Measurements from ENCODE around the gene ATP5PD.
"Not testable (repeated sequence)": the region's sequence is repeated elsewhere in the genome, so short reads cannot be mapped to it uniquely, and the experiment has no call there.

The ATP5PD gene

DNA sequence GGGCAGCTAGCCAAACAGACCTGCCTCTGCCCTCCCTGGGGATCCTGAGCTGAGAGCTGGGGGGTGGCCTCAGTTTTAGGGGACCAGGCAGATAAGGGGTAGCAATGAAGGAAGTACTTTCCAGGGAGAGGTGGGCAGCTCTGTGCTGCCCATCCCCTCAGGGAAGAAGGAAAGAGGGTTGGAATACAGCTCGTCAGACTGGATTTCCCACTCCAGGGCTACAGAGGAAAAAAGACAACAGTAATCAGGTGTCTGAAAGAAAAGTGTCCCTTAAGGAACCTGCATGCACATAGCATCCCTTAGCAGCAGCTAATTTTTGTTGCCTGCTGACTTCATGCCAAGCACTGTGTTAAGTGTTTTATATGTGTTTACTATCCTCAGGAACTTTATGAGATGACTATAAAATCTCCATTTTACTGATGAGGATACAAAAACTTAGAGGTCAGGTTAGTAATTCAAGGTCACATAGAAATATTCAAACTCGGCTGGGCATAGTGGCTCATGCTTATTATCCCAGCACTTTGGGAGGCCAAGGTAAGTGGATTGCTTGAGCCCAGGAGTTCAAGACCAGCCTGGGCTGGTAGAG lies 37.5 kb downstream of the ATP5PD start:
- H4K20me1 ChIP-seq (ENCODE audit: insufficient read depth, low read length), result no peaks in the 10 kb centered on the region
- H3K9me3 ChIP-seq (ENCODE audit: low read length), result no peaks in the 10 kb centered on the region
- no peak overlapping the region for H3K9ac ChIP-seq (ENCODE audit: low read length)
- no peak overlapping the region for H2AFZ ChIP-seq (ENCODE audit: low read length)
- no peaks in the 10 kb centered on the region for H3F3A ChIP-seq (ENCODE audit: insufficient read depth, low read length)
- H3K4me3 ChIP-seq (ENCODE audit: low read depth, low read length, poor library complexity, severe bottlenecking), result no peak overlapping the region
- no peak overlapping the region for H3K27ac ChIP-seq (ENCODE audit: low read depth, low read length, poor library complexity, severe bottlenecking)
- no peaks in the 10 kb centered on the region for H3K9me2 ChIP-seq (ENCODE audit: low read depth, low read length)
- H3K27me3 ChIP-seq (ENCODE audit: insufficient read depth, low read length), result no peaks in the 10 kb centered on the region
- no peak overlapping the region for H3K4me2 ChIP-seq (ENCODE audit: low read length)
- H3K79me2 ChIP-seq (ENCODE audit: insufficient read depth, low read length), result peaks cover 8% of the 10 kb centered on the region; the same call in 1 of the 2 replicates
- no peaks in the 10 kb centered on the region for H3K36me3 ChIP-seq (ENCODE audit: insufficient read depth, low read length)
- H3K4me1 ChIP-seq (ENCODE audit: insufficient read depth, low read length, severe bottlenecking), result peaks cover 20% of the 10 kb centered on the region
- TF ChIP-seq, protein P1, sequence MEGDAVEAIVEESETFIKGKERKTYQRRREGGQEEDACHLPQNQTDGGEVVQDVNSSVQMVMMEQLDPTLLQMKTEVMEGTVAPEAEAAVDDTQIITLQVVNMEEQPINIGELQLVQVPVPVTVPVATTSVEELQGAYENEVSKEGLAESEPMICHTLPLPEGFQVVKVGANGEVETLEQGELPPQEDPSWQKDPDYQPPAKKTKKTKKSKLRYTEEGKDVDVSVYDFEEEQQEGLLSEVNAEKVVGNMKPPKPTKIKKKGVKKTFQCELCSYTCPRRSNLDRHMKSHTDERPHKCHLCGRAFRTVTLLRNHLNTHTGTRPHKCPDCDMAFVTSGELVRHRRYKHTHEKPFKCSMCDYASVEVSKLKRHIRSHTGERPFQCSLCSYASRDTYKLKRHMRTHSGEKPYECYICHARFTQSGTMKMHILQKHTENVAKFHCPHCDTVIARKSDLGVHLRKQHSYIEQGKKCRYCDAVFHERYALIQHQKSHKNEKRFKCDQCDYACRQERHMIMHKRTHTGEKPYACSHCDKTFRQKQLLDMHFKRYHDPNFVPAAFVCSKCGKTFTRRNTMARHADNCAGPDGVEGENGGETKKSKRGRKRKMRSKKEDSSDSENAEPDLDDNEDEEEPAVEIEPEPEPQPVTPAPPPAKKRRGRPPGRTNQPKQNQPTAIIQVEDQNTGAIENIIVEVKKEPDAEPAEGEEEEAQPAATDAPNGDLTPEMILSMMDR (IDR thresholded peaks at IDR 0.05; ENCODE audit: low read length), result no peak
- no peak for TF ChIP-seq EZH2 (IDR thresholded peaks at IDR 0.05; ENCODE audit: borderline replicate concordance, low read length)

DNA sequence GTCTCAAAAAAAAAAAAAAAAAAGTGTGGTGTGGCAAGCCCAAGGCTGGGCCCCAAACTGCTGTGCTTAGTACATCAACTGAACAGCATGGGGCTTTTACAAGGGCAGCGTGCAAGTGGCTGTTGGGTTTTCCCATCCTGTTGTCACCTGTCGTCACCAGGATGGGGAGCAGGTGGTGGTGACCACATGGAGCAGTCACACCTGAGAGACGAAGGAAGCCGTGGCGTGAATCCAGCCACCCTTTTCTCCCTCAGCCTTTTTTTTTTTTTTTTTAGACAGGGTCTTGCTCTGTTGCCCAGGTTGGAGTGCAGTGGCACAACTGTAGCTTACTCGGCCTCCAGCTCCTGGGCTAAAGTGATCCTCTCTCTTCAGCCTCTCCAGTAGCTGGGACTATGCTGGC lies 38.4 kb downstream of the ATP5PD start:
- H3F3A ChIP-seq (ENCODE audit: insufficient read depth, low read length), result no peaks in the 10 kb centered on the region
- no peak overlapping the region for H3K4me3 ChIP-seq (ENCODE audit: low read depth, low read length, poor library complexity, severe bottlenecking)
- peaks cover 13% of the 10 kb centered on the region for H3K4me1 ChIP-seq (ENCODE audit: insufficient read depth, low read length, severe bottlenecking)
- H4K20me1 ChIP-seq (ENCODE audit: insufficient read depth, low read length), result no peaks in the 10 kb centered on the region
- H3K9me3 ChIP-seq (ENCODE audit: low read length), result no peaks in the 10 kb centered on the region
- H3K27me3 ChIP-seq (ENCODE audit: insufficient read depth, low read length), result no peaks in the 10 kb centered on the region
- H3K9me2 ChIP-seq (ENCODE audit: low read depth, low read length), result no peaks in the 10 kb centered on the region
- H2AFZ ChIP-seq (ENCODE audit: low read length), result no peak overlapping the region
- no peak overlapping the region for H3K9ac ChIP-seq (ENCODE audit: low read length)
- H3K27ac ChIP-seq (ENCODE audit: low read depth, low read length, poor library complexity, severe bottlenecking), result no peak overlapping the region
- H3K36me3 ChIP-seq (ENCODE audit: insufficient read depth, low read length), result no peaks in the 10 kb centered on the region
- H3K4me2 ChIP-seq (ENCODE audit: low read length), result no peak overlapping the region
- peaks cover 4% of the 10 kb centered on the region; the same call in 1 of the 2 replicates for H3K79me2 ChIP-seq (ENCODE audit: insufficient read depth, low read length)
- TF ChIP-seq EZH2 (IDR thresholded peaks at IDR 0.05; ENCODE audit: borderline replicate concordance, low read length), result no peak
- TF ChIP-seq, protein P1 (IDR thresholded peaks at IDR 0.05; ENCODE audit: low read length), result no peak

DNA sequence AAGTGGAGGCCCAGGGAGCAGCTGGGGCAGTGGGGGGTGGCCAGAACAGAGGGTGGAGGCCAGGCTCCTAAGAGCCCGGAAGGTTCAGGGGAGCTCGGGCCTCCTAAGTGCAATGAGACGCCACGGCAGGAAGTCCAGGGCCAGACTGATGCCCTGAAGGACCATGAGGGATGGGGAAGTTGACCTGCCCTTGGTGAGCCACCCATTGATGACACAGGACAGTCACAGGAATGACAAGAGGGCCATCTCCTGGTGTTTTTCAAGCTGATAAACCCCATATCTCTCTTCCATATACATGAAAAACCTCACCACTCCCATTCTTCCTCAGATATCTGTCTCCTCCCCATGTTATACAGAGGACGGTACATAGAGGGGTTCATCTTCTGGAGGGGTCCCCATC lies 40.1 kb downstream of the ATP5PD start:
- no peak overlapping the region for H3K27ac ChIP-seq (ENCODE audit: low read depth, low read length, poor library complexity, severe bottlenecking)

DNA sequence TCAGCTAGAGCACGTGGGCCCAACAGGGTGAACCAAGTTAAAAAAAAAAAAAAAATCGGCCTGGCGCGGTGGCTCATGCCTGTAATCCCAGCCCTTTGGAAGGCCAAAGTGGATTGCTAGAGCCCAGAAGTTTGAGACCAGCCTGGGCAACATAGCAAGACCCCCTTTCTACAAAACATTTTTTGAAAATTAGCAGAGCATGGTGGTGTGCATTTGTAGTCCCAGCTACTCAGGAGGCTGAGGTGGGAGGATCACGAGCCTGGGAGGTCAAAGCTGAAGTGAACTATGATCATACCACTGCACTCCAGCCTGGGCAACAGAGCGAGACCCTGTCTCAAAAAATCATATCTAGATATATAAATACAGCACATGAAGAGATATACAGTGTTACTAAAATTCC lies 40.7 kb downstream of the ATP5PD start:
- H3K36me3 ChIP-seq (ENCODE audit: insufficient read depth, low read length); H3K4me2 ChIP-seq (ENCODE audit: low read length); H4K20me1 ChIP-seq (ENCODE audit: insufficient read depth, low read length); H3K27me3 ChIP-seq (ENCODE audit: insufficient read depth, low read length); H2AFZ ChIP-seq (ENCODE audit: low read length); H3K4me1 ChIP-seq (ENCODE audit: insufficient read depth, low read length, severe bottlenecking); H3F3A ChIP-seq (ENCODE audit: insufficient read depth, low read length); H3K27ac ChIP-seq (ENCODE audit: low read depth, low read length, poor library complexity, severe bottlenecking); H3K9me2 ChIP-seq (ENCODE audit: low read depth, low read length); H3K9me3 ChIP-seq (ENCODE audit: low read length); H3K79me2 ChIP-seq (ENCODE audit: insufficient read depth, low read length); H3K9ac ChIP-seq (ENCODE audit: low read length); H3K4me3 ChIP-seq (ENCODE audit: low read depth, low read length, poor library complexity, severe bottlenecking): not testable (repeated sequence)

More for the DNA sequence above, 40.1 kb downstream of the ATP5PD start:
- no peaks in the 10 kb centered on the region for H3K9me3 ChIP-seq (ENCODE audit: low read length)
- H3F3A ChIP-seq (ENCODE audit: insufficient read depth, low read length), result no peaks in the 10 kb centered on the region
- no peak overlapping the region for H3K4me3 ChIP-seq (ENCODE audit: low read depth, low read length, poor library complexity, severe bottlenecking)
- peaks cover under 1% of the 10 kb centered on the region for H3K4me1 ChIP-seq (ENCODE audit: insufficient read depth, low read length, severe bottlenecking)
- H3K9ac ChIP-seq (ENCODE audit: low read length), result no peak overlapping the region
- no peaks in the 10 kb centered on the region for H4K20me1 ChIP-seq (ENCODE audit: insufficient read depth, low read length)
- no peaks in the 10 kb centered on the region for H3K79me2 ChIP-seq (ENCODE audit: insufficient read depth, low read length)
- H2AFZ ChIP-seq (ENCODE audit: low read length), result no peak overlapping the region
- no peaks in the 10 kb centered on the region for H3K36me3 ChIP-seq (ENCODE audit: insufficient read depth, low read length)
- H3K9me2 ChIP-seq (ENCODE audit: low read depth, low read length), result no peaks in the 10 kb centered on the region
- H3K27me3 ChIP-seq (ENCODE audit: insufficient read depth, low read length), result no peaks in the 10 kb centered on the region
- H3K4me2 ChIP-seq (ENCODE audit: low read length), result no peak overlapping the region
- TF ChIP-seq, protein P1 (IDR thresholded peaks at IDR 0.05; ENCODE audit: low read length), result no peak
- TF ChIP-seq EZH2 (IDR thresholded peaks at IDR 0.05; ENCODE audit: borderline replicate concordance, low read length), result no peak

All from OCI-LY1 (cell line).